Measurements from ENCODE around the gene MCRIP2.

The MCRIP2 gene

DNA sequence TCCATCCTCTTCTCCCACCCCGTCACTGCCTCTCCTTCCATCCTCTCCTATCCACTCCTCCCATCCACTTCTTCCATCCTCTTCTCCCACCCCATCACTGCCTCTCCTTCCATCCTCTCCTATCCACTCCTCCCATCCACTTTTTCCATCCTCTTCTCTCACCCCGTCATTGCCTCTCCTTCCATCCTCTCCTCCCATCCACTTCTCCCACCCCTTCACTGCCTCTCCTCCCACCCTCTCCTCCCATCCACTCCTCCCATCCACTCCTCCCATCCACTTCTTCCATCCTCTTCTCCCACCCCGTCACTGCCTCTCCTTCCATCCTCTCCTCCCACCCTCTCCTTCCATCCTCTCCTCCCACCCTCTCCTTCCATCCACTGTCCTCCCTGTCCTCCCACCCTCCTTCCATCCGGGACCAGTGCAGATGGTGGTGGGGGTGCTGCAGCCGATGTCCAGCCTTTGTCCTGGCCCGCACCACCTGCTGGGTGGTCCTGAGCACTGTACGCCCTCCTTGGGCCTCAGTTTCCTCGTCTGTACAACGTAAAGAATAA is 9.7 kb upstream of the MCRIP2 start:
- DNase-seq (ENCODE audit: low spot score), result no peak
- TF ChIP-seq, protein P1, sequence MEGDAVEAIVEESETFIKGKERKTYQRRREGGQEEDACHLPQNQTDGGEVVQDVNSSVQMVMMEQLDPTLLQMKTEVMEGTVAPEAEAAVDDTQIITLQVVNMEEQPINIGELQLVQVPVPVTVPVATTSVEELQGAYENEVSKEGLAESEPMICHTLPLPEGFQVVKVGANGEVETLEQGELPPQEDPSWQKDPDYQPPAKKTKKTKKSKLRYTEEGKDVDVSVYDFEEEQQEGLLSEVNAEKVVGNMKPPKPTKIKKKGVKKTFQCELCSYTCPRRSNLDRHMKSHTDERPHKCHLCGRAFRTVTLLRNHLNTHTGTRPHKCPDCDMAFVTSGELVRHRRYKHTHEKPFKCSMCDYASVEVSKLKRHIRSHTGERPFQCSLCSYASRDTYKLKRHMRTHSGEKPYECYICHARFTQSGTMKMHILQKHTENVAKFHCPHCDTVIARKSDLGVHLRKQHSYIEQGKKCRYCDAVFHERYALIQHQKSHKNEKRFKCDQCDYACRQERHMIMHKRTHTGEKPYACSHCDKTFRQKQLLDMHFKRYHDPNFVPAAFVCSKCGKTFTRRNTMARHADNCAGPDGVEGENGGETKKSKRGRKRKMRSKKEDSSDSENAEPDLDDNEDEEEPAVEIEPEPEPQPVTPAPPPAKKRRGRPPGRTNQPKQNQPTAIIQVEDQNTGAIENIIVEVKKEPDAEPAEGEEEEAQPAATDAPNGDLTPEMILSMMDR (IDR thresholded peaks at IDR 0.05; ENCODE audit: borderline replicate concordance, control extremely low read depth, extremely low read depth, insufficient read depth, missing control alignments), result no peak
- in situ Hi-C loops (cut with MboI; ENCODE audit: low sequenced_read_pairs, unreplicated experiment), result no loop called here

DNA sequence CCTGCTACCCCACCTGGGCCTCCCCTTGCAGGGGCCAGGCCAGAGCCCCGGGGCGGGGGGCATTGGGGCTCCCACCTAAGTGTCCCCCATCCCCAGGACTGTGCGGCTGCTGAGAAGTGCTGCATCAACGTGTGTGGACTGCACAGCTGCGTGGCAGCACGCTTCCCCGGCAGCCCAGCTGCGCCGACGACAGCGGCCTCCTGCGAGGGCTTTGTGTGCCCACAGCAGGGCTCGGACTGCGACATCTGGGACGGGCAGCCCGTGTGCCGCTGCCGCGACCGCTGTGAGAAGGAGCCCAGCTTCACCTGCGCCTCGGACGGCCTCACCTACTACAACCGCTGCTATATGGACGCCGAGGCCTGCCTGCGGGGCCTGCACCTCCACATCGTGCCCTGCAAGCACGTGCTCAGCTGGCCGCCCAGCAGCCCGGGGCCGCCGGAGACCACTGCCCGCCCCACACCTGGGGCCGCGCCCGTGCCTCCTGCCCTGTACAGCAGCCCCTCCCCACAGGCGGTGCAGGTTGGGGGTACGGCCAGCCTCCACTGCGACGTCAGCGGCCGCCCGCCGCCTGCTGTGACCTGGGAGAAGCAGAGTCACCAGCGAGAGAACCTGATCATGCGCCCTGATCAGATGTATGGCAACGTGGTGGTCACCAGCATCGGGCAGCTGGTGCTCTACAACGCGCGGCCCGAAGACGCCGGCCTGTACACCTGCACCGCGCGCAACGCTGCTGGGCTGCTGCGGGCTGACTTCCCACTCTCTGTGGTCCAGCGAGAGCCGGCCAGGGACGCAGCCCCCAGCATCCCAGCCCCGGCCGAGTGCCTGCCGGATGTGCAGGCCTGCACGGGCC is 8.9 kb upstream of the MCRIP2 start:
- TF ChIP-seq, protein P1 (IDR thresholded peaks at IDR 0.05; ENCODE audit: borderline replicate concordance, control extremely low read depth, extremely low read depth, insufficient read depth, missing control alignments), result no peak
- in situ Hi-C loops (cut with MboI; ENCODE audit: low sequenced_read_pairs, unreplicated experiment), result no loop called here
- DNase-seq (ENCODE audit: low spot score), result no peak

DNA sequence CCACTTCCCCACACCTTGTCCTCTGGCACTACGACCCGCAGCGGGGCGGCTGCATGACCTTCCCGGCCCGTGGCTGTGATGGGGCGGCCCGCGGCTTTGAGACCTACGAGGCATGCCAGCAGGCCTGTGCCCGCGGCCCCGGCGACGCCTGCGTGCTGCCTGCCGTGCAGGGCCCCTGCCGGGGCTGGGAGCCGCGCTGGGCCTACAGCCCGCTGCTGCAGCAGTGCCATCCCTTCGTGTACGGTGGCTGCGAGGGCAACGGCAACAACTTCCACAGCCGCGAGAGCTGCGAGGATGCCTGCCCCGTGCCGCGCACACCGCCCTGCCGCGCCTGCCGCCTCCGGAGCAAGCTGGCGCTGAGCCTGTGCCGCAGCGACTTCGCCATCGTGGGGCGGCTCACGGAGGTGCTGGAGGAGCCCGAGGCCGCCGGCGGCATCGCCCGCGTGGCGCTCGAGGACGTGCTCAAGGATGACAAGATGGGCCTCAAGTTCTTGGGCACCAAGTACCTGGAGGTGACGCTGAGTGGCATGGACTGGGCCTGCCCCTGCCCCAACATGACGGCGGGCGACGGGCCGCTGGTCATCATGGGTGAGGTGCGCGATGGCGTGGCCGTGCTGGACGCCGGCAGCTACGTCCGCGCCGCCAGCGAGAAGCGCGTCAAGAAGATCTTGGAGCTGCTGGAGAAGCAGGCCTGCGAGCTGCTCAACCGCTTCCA is 8.1 kb upstream of the MCRIP2 start:
- in situ Hi-C loops (cut with MboI; ENCODE audit: low sequenced_read_pairs, unreplicated experiment), result no loop called here
- TF ChIP-seq, protein P1 (IDR thresholded peaks at IDR 0.05; ENCODE audit: borderline replicate concordance, control extremely low read depth, extremely low read depth, insufficient read depth, missing control alignments), result no peak
- no peak for DNase-seq (ENCODE audit: low spot score)

DNA sequence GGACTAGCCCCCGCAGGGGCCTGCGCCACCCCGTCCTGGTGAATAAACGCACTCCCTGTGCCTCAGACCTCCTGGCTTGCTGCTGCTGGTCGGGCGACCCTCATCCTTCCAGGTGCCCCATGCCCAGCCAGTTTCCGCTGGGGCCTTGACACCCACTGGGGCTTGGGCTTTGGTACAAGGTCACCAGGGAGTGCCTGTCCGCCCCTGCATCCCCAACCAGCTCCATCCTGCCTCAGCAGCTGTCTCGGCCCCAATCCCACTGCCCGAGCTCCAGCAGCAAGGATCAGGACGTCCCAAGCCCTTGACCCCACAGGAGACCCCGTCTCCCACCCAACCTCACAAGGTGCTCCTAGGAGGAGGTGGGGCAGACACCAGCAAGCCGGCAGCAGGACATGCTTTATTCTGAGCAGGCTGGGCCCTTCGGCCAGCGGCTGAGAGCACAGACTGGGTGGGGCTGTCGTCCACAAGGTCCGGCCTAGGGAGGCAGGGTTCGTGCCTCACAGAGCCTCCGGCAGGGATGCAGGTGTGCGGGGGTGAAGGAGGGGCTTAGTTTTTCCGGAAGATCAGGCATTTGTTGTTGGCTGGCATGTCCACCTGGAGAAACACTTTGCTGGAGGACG is 7.5 kb upstream of the MCRIP2 start:
- in situ Hi-C loops (cut with MboI; ENCODE audit: low sequenced_read_pairs, unreplicated experiment), result no loop called here
- TF ChIP-seq, protein P1 (IDR thresholded peaks at IDR 0.05; ENCODE audit: borderline replicate concordance, control extremely low read depth, extremely low read depth, insufficient read depth, missing control alignments), result no peak
- no peak for DNase-seq (ENCODE audit: low spot score)

DNA sequence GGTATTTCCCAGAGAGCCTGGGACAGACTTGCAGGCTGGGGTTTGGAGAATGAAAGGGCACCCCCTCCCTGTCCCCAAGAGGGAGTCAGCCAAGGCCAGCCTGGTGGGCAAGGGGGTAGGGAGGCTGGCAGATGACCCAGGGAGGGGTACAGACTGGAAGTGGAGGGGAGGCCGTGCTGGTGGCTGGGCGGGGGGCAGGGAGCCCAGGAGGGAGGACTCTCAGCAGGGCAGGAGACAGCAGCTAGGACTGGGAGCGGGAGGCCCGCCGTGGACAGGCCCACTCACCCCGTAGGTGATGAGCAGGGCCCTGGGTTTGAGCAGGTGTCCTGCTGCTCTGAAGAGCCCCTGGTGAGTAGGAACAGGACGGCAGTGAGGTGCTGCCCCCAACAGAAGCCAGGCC is 6.6 kb upstream of the MCRIP2 start:
- in situ Hi-C loops (cut with MboI; ENCODE audit: low sequenced_read_pairs, unreplicated experiment), result no loop called here
- TF ChIP-seq, protein P1 (IDR thresholded peaks at IDR 0.05; ENCODE audit: borderline replicate concordance, control extremely low read depth, extremely low read depth, insufficient read depth, missing control alignments), result no peak
- no peak for DNase-seq (ENCODE audit: low spot score)

DNA sequence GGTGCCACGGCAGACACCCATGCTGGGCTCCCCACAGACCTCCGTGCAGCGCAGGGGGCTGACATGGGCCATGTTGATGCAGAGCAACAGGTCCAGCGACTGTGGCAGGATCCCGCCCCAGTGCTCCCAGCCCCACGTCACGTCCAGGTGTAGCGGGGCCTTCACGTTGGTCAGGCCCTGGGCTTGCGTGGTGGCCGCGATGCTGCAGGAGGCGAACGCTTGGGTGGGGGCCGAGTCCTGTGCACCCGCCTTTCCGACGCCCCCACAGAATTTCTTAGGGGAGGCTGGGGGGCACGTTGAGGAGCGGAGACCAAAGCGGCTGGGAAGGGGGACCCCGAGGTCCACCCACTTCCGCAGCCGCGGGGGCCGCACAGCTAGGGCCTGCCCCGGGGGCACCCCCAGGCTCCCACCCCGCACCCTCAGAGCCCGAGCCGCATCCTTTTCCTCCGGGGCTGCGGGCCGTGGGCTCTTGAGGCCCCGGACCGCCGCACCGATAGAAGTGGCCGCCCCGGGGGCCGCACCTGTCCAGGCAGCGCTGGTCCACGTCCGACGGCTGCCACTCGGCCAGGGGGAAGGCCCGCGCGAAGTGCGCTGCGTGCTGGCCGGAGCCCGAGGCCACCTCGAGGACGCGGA is 5.9 kb upstream of the MCRIP2 start:
- TF ChIP-seq, protein P1 (IDR thresholded peaks at IDR 0.05; ENCODE audit: borderline replicate concordance, control extremely low read depth, extremely low read depth, insufficient read depth, missing control alignments), result no peak
- in situ Hi-C loops (cut with MboI; ENCODE audit: low sequenced_read_pairs, unreplicated experiment), result no loop called here
- DNase-seq (ENCODE audit: low spot score), result no peak
